IMR-90 (cell line): Measurements from ENCODE around the gene NR0B2. TPM values are rescaled to one million over a fixed set of nuclear protein-coding genes. Genes with fewer than 3 reads are reported as not detected.

ENCODE experiments used
- ATAC-seq: fragments of 200-7000 bp; cut with Tn5 transposase; 2 replicates; pipeline ENCODE4 v1.9.1; 2020; ENCODE audit warnings: low read depth, mild to moderate bottlenecking, moderate library complexity
- BruUV-seq: library from RNA; stranded (reverse); fragments of 400-500 nt; replicated peaks from 2 replicates; lab custom pipeline; 2021; lab: Mats Ljungman, UMichigan
- CTCF ChIA-PET: fragments of 300-600 bp; formaldehyde crosslinking; extraction: SDS; loops from one replicate; lab custom pipeline; 2021; ENCODE audit warnings: antibody characterized with exemption; lab: Yijun Ruan, JAX
- POLR2A ChIA-PET: fragments of 300-600 bp; sonication (Branson Sonifier 250); formaldehyde crosslinking; loops from one replicate; lab custom pipeline; 2022; ENCODE audit warnings: antibody characterized with exemption; ENCODE audit not compliant: unreplicated experiment; lab: Charles Lee
- DNase-seq: peaks from one replicate; pipeline ENCODE4 v3.0.0; 2013
- H2AFZ ChIP-seq: replicated peaks from 2 replicates; pipeline ENCODE3; 2013; ENCODE audit warnings: low read length, mild to moderate bottlenecking; ENCODE audit not compliant: poor library complexity
- H2AK5ac ChIP-seq: 2 replicates; pipeline ENCODE4 v1.6.1; 2013; ENCODE audit warnings: low read depth, low read length, inconsistent platforms
- H2AK9ac ChIP-seq: replicated peaks from 2 replicates; pipeline ENCODE3; 2013; ENCODE audit warnings: mild to moderate bottlenecking, low read depth, low read length, moderate library complexity; ENCODE audit not compliant: poor library complexity
- H2BK120ac ChIP-seq: 2 replicates; pipeline ENCODE4 v1.6.1; 2013; ENCODE audit warnings: low read depth, low read length, inconsistent platforms
- H2BK15ac ChIP-seq: 3 replicates; pipeline ENCODE4 v1.6.1; 2013; ENCODE audit warnings: low read depth, low read length, inconsistent platforms
- H2BK20ac ChIP-seq: 2 replicates; pipeline ENCODE4 v1.6.1; 2013; ENCODE audit warnings: low read depth, mild to moderate bottlenecking, inconsistent platforms, low read length, moderate library complexity
- H2BK5ac ChIP-seq: 2 replicates; pipeline ENCODE4 v1.6.1; 2013; ENCODE audit warnings: mild to moderate bottlenecking, low read depth, low read length, inconsistent platforms; ENCODE audit not compliant: poor library complexity, severe bottlenecking
- H3K14ac ChIP-seq: replicated peaks from 2 replicates; pipeline ENCODE4 v1.6.1; 2013; ENCODE audit warnings: low read depth, low read length, inconsistent platforms
- H3K18ac ChIP-seq: 2 replicates; pipeline ENCODE4 v1.6.1; 2013; ENCODE audit warnings: low read depth, low read length, control low read depth
- H3K23ac ChIP-seq: 2 replicates; pipeline ENCODE4 v1.6.1; 2013; ENCODE audit warnings: low read depth, low read length, inconsistent platforms
- H3K27ac ChIP-seq: 2 replicates; pipeline ENCODE4 v1.5.1; 2013; ENCODE audit warnings: mild to moderate bottlenecking, control low read depth, low read length; ENCODE audit not compliant: insufficient read depth
- H3K27me3 ChIP-seq: 2 replicates; pipeline ENCODE4 v1.6.1; 2013; ENCODE audit warnings: low read length; ENCODE audit not compliant: control insufficient read depth, insufficient read depth
- H3K36me3 ChIP-seq: 2 replicates; pipeline ENCODE4 v1.6.1; 2013; ENCODE audit warnings: low read length, mixed read lengths; ENCODE audit not compliant: control insufficient read depth, insufficient read depth
- H3K4ac ChIP-seq: 2 replicates; pipeline ENCODE4 v1.6.1; 2013; ENCODE audit warnings: low read depth, low read length, inconsistent platforms
- H3K4me1 ChIP-seq: 2 replicates; pipeline ENCODE4 v1.6.1; 2013; ENCODE audit warnings: low read length, mixed read lengths; ENCODE audit not compliant: control insufficient read depth, insufficient read depth
- H3K4me2 ChIP-seq: 2 replicates; pipeline ENCODE4 v1.6.1; 2013; ENCODE audit warnings: low read depth, mild to moderate bottlenecking, control low read depth, low read length, moderate library complexity
- H3K4me3 ChIP-seq: 2 replicates; pipeline ENCODE4 v1.5.1; 2013; ENCODE audit warnings: low read depth, mild to moderate bottlenecking, control low read depth, low read length, moderate library complexity; ENCODE audit not compliant: insufficient read depth
- H3K56ac ChIP-seq: 2 replicates; pipeline ENCODE4 v1.6.1; 2013; ENCODE audit warnings: low read length, inconsistent platforms; ENCODE audit not compliant: insufficient read depth; ENCODE audit errors: extremely low read depth
- H3K79me1 ChIP-seq, 2 experiments: 2 replicates each; pipeline ENCODE4 v1.6.1; 2013; ENCODE audit warnings: low read length in 2 of 2, inconsistent platforms in 1 of 2, low read depth in 1 of 2
- H3K9ac ChIP-seq: 2 replicates; pipeline ENCODE4 v1.6.1; 2013; ENCODE audit warnings: low read depth, low read length, control low read depth
- H3K9me1 ChIP-seq: 2 replicates; pipeline ENCODE4 v1.6.1; 2013; ENCODE audit warnings: low read length, inconsistent platforms; ENCODE audit not compliant: insufficient read depth
- H3K9me3 ChIP-seq: 2 replicates; pipeline ENCODE4 v1.6.1; 2013; ENCODE audit warnings: low read length; ENCODE audit not compliant: control insufficient read depth, insufficient read depth
- H4K20me1 ChIP-seq: 2 replicates; pipeline ENCODE4 v1.6.1; 2013; ENCODE audit warnings: low read length, inconsistent platforms; ENCODE audit not compliant: insufficient read depth
- H4K5ac ChIP-seq: 2 replicates; pipeline ENCODE4 v1.6.1; 2013; ENCODE audit warnings: mild to moderate bottlenecking, low read depth, low read length, control low read depth
- H4K8ac ChIP-seq, 2 experiments: 2 replicates each; pipeline ENCODE4 v1.6.1; 2013; ENCODE audit warnings: low read depth in 2 of 2, low read length in 2 of 2, control low read depth in 1 of 2, inconsistent platforms in 1 of 2
- H4K91ac ChIP-seq: 2 replicates; pipeline ENCODE4 v1.6.1; 2013; ENCODE audit warnings: low read depth, low read length, inconsistent platforms; ENCODE audit not compliant: insufficient read depth
- BHLHE40 ChIP-seq: fragments of 150-350 bp; IDR thresholded peaks from 2 replicates; pipeline ENCODE4 v1.6.1; 2016; ENCODE audit warnings: mild to moderate bottlenecking, low read depth, low read length
- CEBPB ChIP-seq: IDR thresholded peaks from 2 replicates; pipeline ENCODE4 v1.6.1; 2012; ENCODE audit warnings: low read depth, low read length, improper control_type of control experiment
- CHD1 ChIP-seq: IDR thresholded peaks from 2 replicates; pipeline ENCODE4 v1.6.1; 2012; ENCODE audit warnings: low read depth, low read length, improper control_type of control experiment
- MAFK ChIP-seq: IDR thresholded peaks from 2 replicates; pipeline ENCODE4 v1.6.1; 2012; ENCODE audit warnings: low read depth, low read length, improper control_type of control experiment
- MAZ ChIP-seq: IDR thresholded peaks from 2 replicates; pipeline ENCODE4 v1.6.1; 2012; ENCODE audit warnings: low read depth, mild to moderate bottlenecking, low read length, improper control_type of control experiment, moderate library complexity, borderline replicate concordance
- MXI1 ChIP-seq: IDR thresholded peaks from 2 replicates; pipeline ENCODE4 v1.6.1; 2012; ENCODE audit warnings: low read depth, mild to moderate bottlenecking, low read length, moderate library complexity, borderline replicate concordance
- NFE2L2 ChIP-seq: fragments of 150-350 bp; IDR thresholded peaks from 2 replicates; pipeline ENCODE4 v1.6.1; 2016; ENCODE audit warnings: low read depth, mild to moderate bottlenecking, low read length
- RAD21 ChIP-seq: IDR thresholded peaks from 2 replicates; pipeline ENCODE4 v1.6.1; 2012; ENCODE audit warnings: low read length, improper control_type of control experiment
- SMC3 ChIP-seq: fragments of 150-350 bp; IDR thresholded peaks from 2 replicates; pipeline ENCODE4 v1.6.1; 2016; ENCODE audit warnings: low read depth, mild to moderate bottlenecking, antibody characterized with exemption, low read length, moderate library complexity
- WGBS, 2 experiments: methylation state at CpG; one replicate each; pipeline versions ENCODE4 v1.1.5 to v1.1.7; 2013; ENCODE audit warnings: missing lambda C conversion rate in 2 of 2; ENCODE audit not compliant: insufficient read length in 1 of 2; ENCODE audit errors: extremely low coverage in 2 of 2; 5-methylcytosine and 5-hydroxymethylcytosine counted together
- dilution Hi-C: fragments of 300-500 bp; cut with HindIII; formaldehyde crosslinking; loops from one replicate; pipeline ENCODE4 v1.14.3; 2018; ENCODE audit warnings: low sequenced_read_pairs; ENCODE audit not compliant: unreplicated experiment
- in situ Hi-C: fragments of 300-500 bp; cut with MboI; formaldehyde crosslinking; loops from 3 replicates; pipeline ENCODE4 v1.14.3; 2019; ENCODE audit warnings: low sequenced_read_pairs, inconsistent platforms, mixed read lengths
- intact Hi-C: fragments of 100-400 bp; cut with micrococcal nuclease; formaldehyde crosslinking; loops from 2 replicates; pipeline ENCODE4 v1.10.0; 2022
- polyA plus RNA-seq, 3 experiments: library from polyadenylated mRNA; depleted of rRNA; stranded (reverse); fragments of >200 nt; gene quantifications; 2 replicates each; pipeline ENCODE4 v1.2.3, GENCODE V29; 2012; ENCODE audit warnings: low replicate concordance in 1 of 3
- total RNA-seq: library from RNA; depleted of rRNA; stranded (reverse); fragments of >200 nt; gene quantifications from 2 replicates; pipeline ENCODE4 v1.2.3, GENCODE V29; 2012
- TF ChIP-seq, protein P1 (sequence below): fragments of 150-350 bp; IDR thresholded peaks from 2 replicates; pipeline ENCODE4 v1.6.1; 2017; ENCODE audit warnings: mild to moderate bottlenecking, antibody characterized with exemption, low read length, low read depth
- TF ChIP-seq, protein P2 (sequence below): fragments of 150-350 bp; IDR thresholded peaks from 2 replicates; pipeline ENCODE4 v1.6.1; 2016; ENCODE audit warnings: low read depth, mild to moderate bottlenecking, low read length, moderate library complexity, borderline replicate concordance
- TF ChIP-seq, protein P3 (sequence below): conservative IDR thresholded peaks from 2 replicates; pipeline ENCODE4 v1.5.1; 2012; ENCODE audit warnings: mild to moderate bottlenecking, low read depth, low read length, improper control_type of control experiment

The NR0B2 gene
- total and polyA plus RNA-seq, 2 of the 4 experiments (the other 2 are of a cell fraction), result not detected

DNA sequence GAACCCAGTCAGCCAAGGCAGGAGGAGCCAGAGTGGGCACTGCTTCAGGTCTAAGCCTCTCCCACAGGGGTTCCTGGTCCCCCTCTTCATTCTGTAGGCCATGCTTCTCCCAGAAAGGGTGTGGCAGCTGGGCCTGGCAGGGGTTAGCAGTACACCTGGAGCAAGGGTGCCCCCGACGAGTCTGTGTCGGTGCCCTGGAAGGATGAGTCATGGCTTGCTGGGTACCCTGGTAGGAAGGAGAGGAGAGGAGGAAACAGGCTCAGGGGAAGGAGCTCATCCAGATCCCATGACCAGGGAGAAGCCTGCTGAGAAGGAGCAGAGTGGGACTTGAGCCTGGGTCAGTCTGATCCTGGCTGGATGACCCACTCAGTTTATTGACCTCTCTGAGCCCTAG lies 36.1 kb upstream of the NR0B2 start:
- Histone ChIP-seq H3K4me1 (no peaks in the 10 kb centered on the region), H3K23ac (no peak overlapping the region), H2AK5ac (no peak overlapping the region), H3K18ac (no peak overlapping the region), H4K5ac (no peak overlapping the region), H4K20me1 (no peaks in the 10 kb centered on the region; the same call in 1 of the 2 replicates), H3K14ac (no peak overlapping the region), H2BK120ac (no peak overlapping the region), H3K27me3 (no peaks in the 10 kb centered on the region), H2BK5ac (no peak overlapping the region), H2BK15ac (no peak overlapping the region), H3K9ac (no peak overlapping the region), H3K56ac (no peak overlapping the region), H3K9me1 (0 out of 2 replicates have a peak, but pooled peaks cover 7% of the 10 kb centered on the region), H2AFZ (peak overlapping the region; percentile 49), H3K4ac (no peak overlapping the region), H3K36me3 (peaks cover 19% of the 10 kb centered on the region), H3K27ac (no peak overlapping the region), H4K8ac (no peak overlapping the region), H2BK20ac (no peak overlapping the region), H3K9me3 (no peaks in the 10 kb centered on the region), H4K91ac (no peak overlapping the region), H3K79me1 (no peaks in the 10 kb centered on the region; a peak in 1 of 4 replicates), H3K4me2 (no peak overlapping the region), H2AK9ac (no peak overlapping the region), H3K4me3 (no peak overlapping the region)
- DNase-seq (no peak), ATAC-seq (peak; percentile 30)
- TF ChIP-seq BHLHE40 (no peak), CEBPB (no peak), RAD21 (no peak), MAFK (no peak), MXI1 (no peak), NFE2L2 (no peak), SMC3 (no peak), CHD1 (no peak), MAZ (no peak)
- TF ChIP-seq, protein P1, sequence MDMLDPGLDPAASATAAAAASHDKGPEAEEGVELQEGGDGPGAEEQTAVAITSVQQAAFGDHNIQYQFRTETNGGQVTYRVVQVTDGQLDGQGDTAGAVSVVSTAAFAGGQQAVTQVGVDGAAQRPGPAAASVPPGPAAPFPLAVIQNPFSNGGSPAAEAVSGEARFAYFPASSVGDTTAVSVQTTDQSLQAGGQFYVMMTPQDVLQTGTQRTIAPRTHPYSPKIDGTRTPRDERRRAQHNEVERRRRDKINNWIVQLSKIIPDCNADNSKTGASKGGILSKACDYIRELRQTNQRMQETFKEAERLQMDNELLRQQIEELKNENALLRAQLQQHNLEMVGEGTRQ, result no peak
- TF ChIP-seq, protein P2, sequence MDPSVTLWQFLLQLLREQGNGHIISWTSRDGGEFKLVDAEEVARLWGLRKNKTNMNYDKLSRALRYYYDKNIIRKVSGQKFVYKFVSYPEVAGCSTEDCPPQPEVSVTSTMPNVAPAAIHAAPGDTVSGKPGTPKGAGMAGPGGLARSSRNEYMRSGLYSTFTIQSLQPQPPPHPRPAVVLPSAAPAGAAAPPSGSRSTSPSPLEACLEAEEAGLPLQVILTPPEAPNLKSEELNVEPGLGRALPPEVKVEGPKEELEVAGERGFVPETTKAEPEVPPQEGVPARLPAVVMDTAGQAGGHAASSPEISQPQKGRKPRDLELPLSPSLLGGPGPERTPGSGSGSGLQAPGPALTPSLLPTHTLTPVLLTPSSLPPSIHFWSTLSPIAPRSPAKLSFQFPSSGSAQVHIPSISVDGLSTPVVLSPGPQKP, result no peak
- TF ChIP-seq, protein P3, sequence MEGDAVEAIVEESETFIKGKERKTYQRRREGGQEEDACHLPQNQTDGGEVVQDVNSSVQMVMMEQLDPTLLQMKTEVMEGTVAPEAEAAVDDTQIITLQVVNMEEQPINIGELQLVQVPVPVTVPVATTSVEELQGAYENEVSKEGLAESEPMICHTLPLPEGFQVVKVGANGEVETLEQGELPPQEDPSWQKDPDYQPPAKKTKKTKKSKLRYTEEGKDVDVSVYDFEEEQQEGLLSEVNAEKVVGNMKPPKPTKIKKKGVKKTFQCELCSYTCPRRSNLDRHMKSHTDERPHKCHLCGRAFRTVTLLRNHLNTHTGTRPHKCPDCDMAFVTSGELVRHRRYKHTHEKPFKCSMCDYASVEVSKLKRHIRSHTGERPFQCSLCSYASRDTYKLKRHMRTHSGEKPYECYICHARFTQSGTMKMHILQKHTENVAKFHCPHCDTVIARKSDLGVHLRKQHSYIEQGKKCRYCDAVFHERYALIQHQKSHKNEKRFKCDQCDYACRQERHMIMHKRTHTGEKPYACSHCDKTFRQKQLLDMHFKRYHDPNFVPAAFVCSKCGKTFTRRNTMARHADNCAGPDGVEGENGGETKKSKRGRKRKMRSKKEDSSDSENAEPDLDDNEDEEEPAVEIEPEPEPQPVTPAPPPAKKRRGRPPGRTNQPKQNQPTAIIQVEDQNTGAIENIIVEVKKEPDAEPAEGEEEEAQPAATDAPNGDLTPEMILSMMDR, result no peak
- POLR2A ChIA-PET, result no interaction called here
- CTCF ChIA-PET, result no interaction called here
- dilution Hi-C loops, result no loop called here
- intact Hi-C loops, result no loop called here
- no TSS peak for BruUV-seq
- in situ Hi-C loops, result no loop called here
- WGBS, 2 experiments, result no CpG with 5 or more reads among the region's 3 CpGs
